Neural crest cell (in vitro differentiated cells): Measurements from ENCODE around the gene KMT2E. TPM values are rescaled to one million over a fixed set of nuclear protein-coding genes. Genes with fewer than 3 reads are reported as not detected.
"Not testable (repeated sequence)": the region's sequence is repeated elsewhere in the genome, so short reads cannot be mapped to it uniquely, and the experiment has no call there.

Source experiments
- DNase-seq: peaks from one replicate; pipeline ENCODE4 v3.0.0; 2021; ENCODE audit warnings: low read depth, mixed read lengths, low spot score
- H3K27ac Mint-ChIP-seq: one replicate; pipeline ENCODE4 v1.8.0; 2021; ENCODE audit warnings: mild to moderate bottlenecking, mixed read lengths; ENCODE audit not compliant: unreplicated experiment
- H3K27me3 Mint-ChIP-seq: 2 replicates; pipeline ENCODE4 v1.8.0; 2021; ENCODE audit warnings: low read depth, mild to moderate bottlenecking, mixed read lengths
- H3K36me3 Mint-ChIP-seq: 2 replicates; pipeline ENCODE4 v1.8.0; 2021; ENCODE audit warnings: low read depth, mild to moderate bottlenecking, mixed read lengths
- H3K4me1 Mint-ChIP-seq: 2 replicates; pipeline ENCODE4 v1.8.0; 2021; ENCODE audit warnings: mixed read lengths
- H3K4me3 Mint-ChIP-seq: one replicate; pipeline ENCODE4 v1.8.0; 2021; ENCODE audit warnings: mild to moderate bottlenecking, mixed read lengths
- H3K9me3 Mint-ChIP-seq: 2 replicates; pipeline ENCODE4 v1.8.0; 2021; ENCODE audit warnings: mixed read lengths
- CTCF ChIP-seq: fragments of 200-600 bp; sonication (generic); conservative IDR thresholded peaks from 2 replicates; pipeline ENCODE4 v1.5.0; 2021; ENCODE audit warnings: antibody characterized with exemption, mild to moderate bottlenecking
- total RNA-seq: library from RNA; stranded (reverse); gene quantifications from 2 replicates; pipeline ENCODE4 v1.2.1, GENCODE V29; 2021

Gene KMT2E
- total RNA-seq, 1 donor from 2014 or later: 75.5 TPM

- H3K27ac Mint-ChIP-seq: no peak overlapping the region
- H3K9me3 Mint-ChIP-seq: no peaks in the 10 kb centered on the region
- H3K36me3 Mint-ChIP-seq: peaks cover 3% of the 10 kb centered on the region
- DNase-seq: no peak
- no peak for TF ChIP-seq CTCF
- peaks cover 59% of the 10 kb centered on the region for H3K4me1 Mint-ChIP-seq
- no peaks in the 10 kb centered on the region for H3K27me3 Mint-ChIP-seq
- no peak overlapping the region for H3K4me3 Mint-ChIP-seq
Observed at GRCh38 chr7:105000927-105001336, 13.1 kb upstream of the KMT2E start.

- Mint-ChIP-seq H3K36me3 (peaks cover 3% of the 10 kb centered on the region), H3K9me3 (no peaks in the 10 kb centered on the region), H3K4me1 (peaks cover 59% of the 10 kb centered on the region), H3K4me3 (no peak overlapping the region), H3K27ac (no peak overlapping the region), H3K27me3 (no peaks in the 10 kb centered on the region)
- no peak for TF ChIP-seq CTCF
- no peak for DNase-seq
Observed at GRCh38 chr7:105001652-105002184, 12.3 kb upstream of the KMT2E start.

GRCh38 chr7:105003275-105003674 is 10.7 kb upstream of the KMT2E start:
- H3K36me3 Mint-ChIP-seq: peaks cover 5% of the 10 kb centered on the region
- H3K27me3 Mint-ChIP-seq: no peaks in the 10 kb centered on the region
- TF ChIP-seq CTCF: no peak
- no peak for DNase-seq
- peak overlapping the region; percentile 69 for H3K27ac Mint-ChIP-seq
- H3K9me3 Mint-ChIP-seq: no peaks in the 10 kb centered on the region
- H3K4me1 Mint-ChIP-seq: peaks cover 67% of the 10 kb centered on the region
- peak overlapping the region; percentile 10 for H3K4me3 Mint-ChIP-seq

- H3K36me3 Mint-ChIP-seq: peaks cover 6% of the 10 kb centered on the region
- TF ChIP-seq CTCF: no peak
- peaks cover 68% of the 10 kb centered on the region for H3K4me1 Mint-ChIP-seq
Observed at GRCh38 chr7:105003872-105004510, 10.0 kb upstream of the KMT2E start.

GRCh38 chr7:105005006-105005405 is 9.0 kb upstream of the KMT2E start:
- not testable (repeated sequence) for H3K36me3 Mint-ChIP-seq, H3K9me3 Mint-ChIP-seq, H3K27ac Mint-ChIP-seq, DNase-seq, H3K27me3 Mint-ChIP-seq, H3K4me3 Mint-ChIP-seq
- peaks cover 75% of the 10 kb centered on the region for H3K4me1 Mint-ChIP-seq

More at GRCh38 chr7:105003872-105004510, 10.0 kb upstream of the KMT2E start:
- Mint-ChIP-seq H3K9me3 (no peaks in the 10 kb centered on the region), H3K27me3 (no peaks in the 10 kb centered on the region), H3K4me3 (no peak overlapping the region), H3K27ac (no peak overlapping the region)
- DNase-seq: no peak

GRCh38 chr7:105005486-105005885 is 8.5 kb upstream of the KMT2E start:
- H3K27me3 Mint-ChIP-seq, DNase-seq, H3K36me3 Mint-ChIP-seq, H3K27ac Mint-ChIP-seq, H3K9me3 Mint-ChIP-seq, H3K4me3 Mint-ChIP-seq: not testable (repeated sequence)
- H3K4me1 Mint-ChIP-seq: peaks cover 75% of the 10 kb centered on the region
